Neural cell (in vitro differentiated cells): ENCODE measurements around the gene FGF14. TPM values are rescaled to one million over a fixed set of nuclear protein-coding genes. Genes with fewer than 3 reads are reported as not detected.

Experiments used
- H2AFZ ChIP-seq: fragments of 200-600, 300-800 bp; sonication (generic), shearing (Covaris generic); 2 replicates; pipeline ENCODE4 v1.6.0; 2014; ENCODE audit warnings: low read depth, mild to moderate bottlenecking, antibody characterized with exemption, low read length, moderate library complexity
- H3F3A ChIP-seq: fragments of 200-600 bp; shearing (Covaris generic); 2 replicates; pipeline ENCODE4 v1.6.1; 2016; ENCODE audit warnings: mild to moderate bottlenecking, moderate library complexity, mixed read lengths, antibody characterized with exemption, low read length; ENCODE audit not compliant: insufficient read depth, poor library complexity, severe bottlenecking
- H3K27ac ChIP-seq: fragments of 200-600, 300-800 bp; sonication (generic), shearing (Covaris generic); 2 replicates; pipeline ENCODE4 v1.5.1; 2014; ENCODE audit warnings: mild to moderate bottlenecking, low read length, moderate library complexity
- H3K27me3 ChIP-seq: fragments of 300-800, 200-600 bp; sonication (generic), shearing (Covaris generic); 2 replicates; pipeline ENCODE4 v1.6.0; 2014; ENCODE audit warnings: mild to moderate bottlenecking, low read depth, low read length, moderate library complexity; ENCODE audit not compliant: insufficient read depth
- H3K36me3 ChIP-seq: fragments of 300-800, 200-600 bp; sonication (generic), shearing (Covaris generic); 2 replicates; pipeline ENCODE4 v1.5.1; 2014; ENCODE audit warnings: mild to moderate bottlenecking, antibody characterized with exemption, low read length, moderate library complexity; ENCODE audit not compliant: insufficient read depth
- H3K4me2 ChIP-seq: fragments of 300-800, 200-600 bp; sonication (generic), shearing (Covaris generic); 2 replicates; pipeline ENCODE4 v1.6.0; 2014; ENCODE audit warnings: mild to moderate bottlenecking, low read length
- H3K4me3 ChIP-seq: fragments of 300-800, 200-600 bp; sonication (generic), shearing (Covaris generic); 2 replicates; pipeline ENCODE4 v1.5.1; 2014; ENCODE audit warnings: mild to moderate bottlenecking, low read length, moderate library complexity
- H3K79me2 ChIP-seq: fragments of 200-600 bp; shearing (Covaris generic); replicated peaks from 2 replicates; pipeline ENCODE4 v1.6.0; 2014; ENCODE audit warnings: mild to moderate bottlenecking, low read length, moderate library complexity; ENCODE audit not compliant: insufficient read depth
- H3K9ac ChIP-seq: fragments of 300-800, 200-600 bp; sonication (generic), shearing (Covaris generic); 2 replicates; pipeline ENCODE4 v1.6.1; 2016; ENCODE audit warnings: mild to moderate bottlenecking, low read length, mixed read lengths
- H3K9me2 ChIP-seq: fragments of 200-600 bp; shearing (Covaris generic); 2 replicates; pipeline ENCODE4 v1.6.1; 2016; ENCODE audit warnings: mild to moderate bottlenecking, low read length, mixed read lengths; ENCODE audit not compliant: insufficient read depth
- H3K9me3 ChIP-seq: fragments of 200-600, 300-800 bp; sonication (generic), shearing (Covaris generic); 2 replicates; pipeline ENCODE4 v1.6.1; 2016; ENCODE audit warnings: mild to moderate bottlenecking, mixed run types, low read length, moderate library complexity, mixed read lengths
- H4K20me1 ChIP-seq: fragments of 200-600 bp; shearing (Covaris generic); 2 replicates; pipeline ENCODE4 v1.6.1; 2016; ENCODE audit warnings: mild to moderate bottlenecking, mixed run types; ENCODE audit not compliant: insufficient read depth
- EP300 ChIP-seq: fragments of 450-650 bp; conservative IDR thresholded peaks from 2 replicates; pipeline ENCODE4 v1.6.1; 2014; ENCODE audit warnings: antibody characterized with exemption, mild to moderate bottlenecking, moderate library complexity; ENCODE audit not compliant: poor library complexity, severe bottlenecking
- EZH2 ChIP-seq: fragments of 200-600, 300-800 bp; shearing (Covaris generic), sonication (generic); IDR thresholded peaks from 2 replicates; pipeline ENCODE4 v1.6.1; 2014; ENCODE audit warnings: antibody characterized with exemption, low read length, borderline replicate concordance, mild to moderate bottlenecking; ENCODE audit not compliant: insufficient read depth, poor library complexity, severe bottlenecking
- MXI1 ChIP-seq: fragments of 450-650 bp; conservative IDR thresholded peaks from 2 replicates; pipeline ENCODE4 v1.6.1; 2014; ENCODE audit warnings: antibody characterized with exemption, mild to moderate bottlenecking; ENCODE audit not compliant: poor library complexity, severe bottlenecking
- POLR2AphosphoS5 ChIP-seq: IDR thresholded peaks from 2 replicates; pipeline ENCODE4 v1.6.1; 2012
- RAD21 ChIP-seq: fragments of 450-650 bp; conservative IDR thresholded peaks from 2 replicates; pipeline ENCODE4 v1.6.1; 2014; ENCODE audit warnings: antibody characterized with exemption, mild to moderate bottlenecking, moderate library complexity
- SMC3 ChIP-seq: fragments of 450-650 bp; conservative IDR thresholded peaks from 2 replicates; pipeline ENCODE4 v1.6.1; 2014; ENCODE audit warnings: antibody characterized with exemption, mild to moderate bottlenecking, moderate library complexity; ENCODE audit not compliant: poor library complexity
- TAF1 ChIP-seq: IDR thresholded peaks from 2 replicates; pipeline ENCODE4 v1.6.1; 2012; ENCODE audit warnings: low read depth
- polyA plus RNA-seq: library from polyadenylated mRNA; depleted of rRNA; stranded (reverse); fragments of >200 nt; gene quantifications from 2 replicates; pipeline ENCODE4 v1.2.3, GENCODE V29; 2014
- TF ChIP-seq, protein P1 (sequence below): IDR thresholded peaks from 2 replicates; pipeline ENCODE4 v1.6.1; 2012; ENCODE audit warnings: borderline replicate concordance
- TF ChIP-seq, protein P2 (sequence below): fragments of 450-650 bp; IDR thresholded peaks from 2 replicates; pipeline ENCODE4 v1.5.1; 2014; ENCODE audit warnings: antibody characterized with exemption, mild to moderate bottlenecking, moderate library complexity; ENCODE audit not compliant: poor library complexity, severe bottlenecking

The FGF14 gene
- polyA plus RNA-seq, 1 donor from 2014 or later = 36.4 TPM

DNA sequence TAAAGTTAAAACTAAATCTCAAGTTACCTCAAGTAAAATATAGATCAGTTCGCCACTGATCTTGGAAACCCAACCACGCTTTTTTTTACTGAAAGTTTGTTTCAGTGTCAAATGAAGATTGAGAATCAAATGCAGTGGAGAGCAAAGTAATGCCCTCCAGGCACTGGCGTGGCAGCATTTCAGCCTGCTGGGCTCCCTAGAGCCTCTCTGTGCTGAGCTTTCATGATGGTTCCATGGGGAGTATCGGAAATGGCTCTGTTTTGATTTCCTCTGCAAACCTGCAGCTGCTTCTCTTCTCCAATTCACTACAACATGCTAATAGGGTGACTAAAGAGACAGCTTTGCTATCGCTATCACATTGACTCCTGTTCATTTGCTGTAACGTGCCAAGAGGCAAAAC lies 141.6 kb downstream of the FGF14 start:
- H3K9ac ChIP-seq = no peak overlapping the region
- no peaks in the 10 kb centered on the region for H4K20me1 ChIP-seq
- H2AFZ ChIP-seq = no peak overlapping the region
- no peaks in the 10 kb centered on the region for H3K36me3 ChIP-seq
- no peaks in the 10 kb centered on the region for H3K9me2 ChIP-seq
- H3K9me3 ChIP-seq = no peaks in the 10 kb centered on the region
- H3K27ac ChIP-seq = no peak overlapping the region
- H3K27me3 ChIP-seq = no peaks in the 10 kb centered on the region
- H3F3A ChIP-seq = no peaks in the 10 kb centered on the region
- no peak overlapping the region for H3K4me3 ChIP-seq
- no peak overlapping the region for H3K4me2 ChIP-seq
- H3K79me2 ChIP-seq = no peaks in the 10 kb centered on the region
- TF ChIP-seq, protein P1, sequence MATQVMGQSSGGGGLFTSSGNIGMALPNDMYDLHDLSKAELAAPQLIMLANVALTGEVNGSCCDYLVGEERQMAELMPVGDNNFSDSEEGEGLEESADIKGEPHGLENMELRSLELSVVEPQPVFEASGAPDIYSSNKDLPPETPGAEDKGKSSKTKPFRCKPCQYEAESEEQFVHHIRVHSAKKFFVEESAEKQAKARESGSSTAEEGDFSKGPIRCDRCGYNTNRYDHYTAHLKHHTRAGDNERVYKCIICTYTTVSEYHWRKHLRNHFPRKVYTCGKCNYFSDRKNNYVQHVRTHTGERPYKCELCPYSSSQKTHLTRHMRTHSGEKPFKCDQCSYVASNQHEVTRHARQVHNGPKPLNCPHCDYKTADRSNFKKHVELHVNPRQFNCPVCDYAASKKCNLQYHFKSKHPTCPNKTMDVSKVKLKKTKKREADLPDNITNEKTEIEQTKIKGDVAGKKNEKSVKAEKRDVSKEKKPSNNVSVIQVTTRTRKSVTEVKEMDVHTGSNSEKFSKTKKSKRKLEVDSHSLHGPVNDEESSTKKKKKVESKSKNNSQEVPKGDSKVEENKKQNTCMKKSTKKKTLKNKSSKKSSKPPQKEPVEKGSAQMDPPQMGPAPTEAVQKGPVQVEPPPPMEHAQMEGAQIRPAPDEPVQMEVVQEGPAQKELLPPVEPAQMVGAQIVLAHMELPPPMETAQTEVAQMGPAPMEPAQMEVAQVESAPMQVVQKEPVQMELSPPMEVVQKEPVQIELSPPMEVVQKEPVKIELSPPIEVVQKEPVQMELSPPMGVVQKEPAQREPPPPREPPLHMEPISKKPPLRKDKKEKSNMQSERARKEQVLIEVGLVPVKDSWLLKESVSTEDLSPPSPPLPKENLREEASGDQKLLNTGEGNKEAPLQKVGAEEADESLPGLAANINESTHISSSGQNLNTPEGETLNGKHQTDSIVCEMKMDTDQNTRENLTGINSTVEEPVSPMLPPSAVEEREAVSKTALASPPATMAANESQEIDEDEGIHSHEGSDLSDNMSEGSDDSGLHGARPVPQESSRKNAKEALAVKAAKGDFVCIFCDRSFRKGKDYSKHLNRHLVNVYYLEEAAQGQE = no peak
- TF ChIP-seq EZH2 (no peak), POLR2AphosphoS5 (no peak), SMC3 (no peak), EP300 (no peak), RAD21 (no peak), MXI1 (no peak), TAF1 (no peak)
- TF ChIP-seq, protein P2, sequence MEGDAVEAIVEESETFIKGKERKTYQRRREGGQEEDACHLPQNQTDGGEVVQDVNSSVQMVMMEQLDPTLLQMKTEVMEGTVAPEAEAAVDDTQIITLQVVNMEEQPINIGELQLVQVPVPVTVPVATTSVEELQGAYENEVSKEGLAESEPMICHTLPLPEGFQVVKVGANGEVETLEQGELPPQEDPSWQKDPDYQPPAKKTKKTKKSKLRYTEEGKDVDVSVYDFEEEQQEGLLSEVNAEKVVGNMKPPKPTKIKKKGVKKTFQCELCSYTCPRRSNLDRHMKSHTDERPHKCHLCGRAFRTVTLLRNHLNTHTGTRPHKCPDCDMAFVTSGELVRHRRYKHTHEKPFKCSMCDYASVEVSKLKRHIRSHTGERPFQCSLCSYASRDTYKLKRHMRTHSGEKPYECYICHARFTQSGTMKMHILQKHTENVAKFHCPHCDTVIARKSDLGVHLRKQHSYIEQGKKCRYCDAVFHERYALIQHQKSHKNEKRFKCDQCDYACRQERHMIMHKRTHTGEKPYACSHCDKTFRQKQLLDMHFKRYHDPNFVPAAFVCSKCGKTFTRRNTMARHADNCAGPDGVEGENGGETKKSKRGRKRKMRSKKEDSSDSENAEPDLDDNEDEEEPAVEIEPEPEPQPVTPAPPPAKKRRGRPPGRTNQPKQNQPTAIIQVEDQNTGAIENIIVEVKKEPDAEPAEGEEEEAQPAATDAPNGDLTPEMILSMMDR = no peak

DNA sequence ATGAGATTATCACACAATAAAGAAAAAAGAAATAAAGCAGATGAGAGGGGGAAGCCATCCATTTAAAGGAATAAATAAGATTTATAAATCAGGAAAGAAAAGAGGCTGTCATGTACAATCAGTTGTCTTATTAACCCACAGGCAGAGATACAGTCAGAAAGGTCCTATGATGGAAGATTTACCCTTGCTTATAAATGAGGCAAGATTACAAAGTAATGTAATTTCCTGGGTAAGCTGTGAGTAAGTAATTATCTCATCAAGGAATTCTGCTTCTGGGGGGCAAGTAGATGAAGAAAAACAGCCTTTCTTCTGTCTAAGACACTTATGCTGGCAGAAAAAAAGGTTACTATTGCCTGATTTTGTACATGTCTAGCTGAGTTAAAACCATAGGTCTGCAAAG lies 146.4 kb downstream of the FGF14 start:
- H3K9me2 ChIP-seq = no peaks in the 10 kb centered on the region
- no peak overlapping the region for H3K4me2 ChIP-seq
- no peak overlapping the region for H3K4me3 ChIP-seq
- H3K9ac ChIP-seq = no peak overlapping the region
- H3K79me2 ChIP-seq = no peaks in the 10 kb centered on the region
- no peak overlapping the region for H2AFZ ChIP-seq
- no peaks in the 10 kb centered on the region for H3K27me3 ChIP-seq
- TF ChIP-seq, protein P2 = no peak
- TF ChIP-seq, protein P1 = no peak
- no peak for TF ChIP-seq SMC3
- TF ChIP-seq EP300 = no peak
- TF ChIP-seq TAF1 = no peak
- no peak for TF ChIP-seq EZH2
- no peak for TF ChIP-seq POLR2AphosphoS5
- TF ChIP-seq MXI1 = no peak
- TF ChIP-seq RAD21 = no peak
- no peaks in the 10 kb centered on the region for H3F3A ChIP-seq
- H3K36me3 ChIP-seq = no peaks in the 10 kb centered on the region
- no peaks in the 10 kb centered on the region for H4K20me1 ChIP-seq
- no peaks in the 10 kb centered on the region for H3K9me3 ChIP-seq
- H3K27ac ChIP-seq = no peak overlapping the region
